ENCODE results near the gene FNBP1.
A peak's percentile ranks its signal among the peaks of the same experiment; 100 is the strongest.

FNBP1 gene

DNA sequence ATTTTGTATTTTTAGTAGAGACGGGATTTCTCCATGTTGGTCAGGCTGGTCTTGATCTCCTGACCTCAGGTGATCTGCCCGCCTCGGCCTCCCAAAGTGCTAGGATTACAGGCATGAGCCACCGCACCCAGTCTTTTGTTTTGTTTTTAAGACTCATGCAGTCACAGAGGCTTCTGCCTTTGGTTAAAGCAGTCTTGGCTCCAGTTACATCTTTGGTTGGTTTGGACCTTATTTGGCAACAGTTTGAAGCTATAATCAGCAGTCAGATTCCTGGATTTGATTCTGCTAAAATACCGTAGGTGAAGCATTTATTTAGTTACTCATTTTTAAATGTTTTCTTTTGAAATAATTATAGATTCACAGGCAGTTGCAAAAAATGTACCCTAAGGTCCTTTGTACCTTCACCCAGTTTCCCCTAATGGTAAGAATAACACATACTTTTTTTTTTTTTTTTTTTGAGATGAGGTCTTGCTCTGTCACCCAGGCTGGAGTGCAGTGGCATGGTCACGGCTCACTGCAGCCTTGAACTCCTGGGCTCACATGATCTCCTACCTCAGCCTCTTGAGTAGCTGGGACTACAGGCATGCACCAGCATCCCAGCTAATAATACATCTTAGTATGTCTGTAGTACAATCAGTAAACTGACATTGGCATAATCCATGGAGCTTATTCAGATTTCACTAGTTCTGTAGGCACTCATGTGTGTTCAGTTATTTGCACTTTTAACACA lies 192.0 kb downstream of the FNBP1 start:
- DNase-seq: no peak

DNA sequence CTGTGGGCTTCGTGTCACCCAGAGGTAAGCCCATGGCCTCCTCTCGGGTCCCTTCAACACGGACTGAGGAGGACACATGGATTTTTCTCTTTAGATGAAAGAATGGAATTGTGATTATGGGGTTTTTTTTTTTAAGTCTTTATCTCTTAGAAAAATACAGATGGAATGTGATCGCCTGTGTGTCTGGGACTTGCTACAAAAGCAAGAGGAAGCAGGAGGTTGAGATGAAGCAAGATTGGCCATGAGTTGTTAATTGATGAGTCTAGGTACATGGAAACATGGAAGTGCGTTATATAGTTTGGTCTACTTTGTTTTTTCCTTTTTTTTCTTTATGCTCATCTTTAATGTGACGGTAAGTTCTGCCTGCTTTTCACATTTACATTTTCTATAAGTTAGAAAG lies 193.1 kb downstream of the FNBP1 start:
- no peak for DNase-seq

DNA sequence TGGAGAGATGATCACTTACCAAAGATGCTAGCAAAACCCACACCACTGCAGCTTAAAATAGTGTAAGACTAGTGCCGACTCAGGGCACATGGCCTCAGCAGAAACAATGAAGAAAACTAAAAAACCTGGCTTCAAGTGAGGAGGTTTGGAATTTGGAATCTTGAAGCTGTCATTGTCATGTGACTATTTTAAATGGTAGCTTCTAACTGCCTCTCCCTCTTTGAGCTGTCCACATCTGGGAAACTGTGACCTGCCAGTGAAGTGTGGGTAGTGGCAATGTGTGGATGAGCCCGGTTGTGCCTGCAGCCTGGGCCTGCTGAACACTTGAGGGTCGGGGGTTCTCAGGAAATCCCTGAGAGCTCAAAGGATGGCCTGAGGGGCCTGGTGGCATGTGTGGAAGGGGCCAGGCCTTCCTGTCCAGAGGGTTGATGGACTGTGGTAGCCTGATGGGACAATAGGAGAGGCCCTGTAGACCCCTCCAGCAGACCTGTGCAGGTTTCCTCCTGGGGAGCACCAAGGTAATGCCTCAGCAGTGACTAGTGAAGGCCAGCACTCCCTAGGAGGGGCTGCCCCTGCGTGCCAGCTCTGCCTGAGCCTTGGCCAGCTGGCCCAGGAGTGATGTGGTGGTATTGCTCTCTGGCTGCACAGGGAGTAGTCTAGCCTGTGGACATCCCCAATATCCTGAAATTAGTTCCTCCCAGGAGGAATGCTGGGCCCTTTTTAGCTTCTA lies 194.1 kb downstream of the FNBP1 start:
- no peak for DNase-seq

DNA sequence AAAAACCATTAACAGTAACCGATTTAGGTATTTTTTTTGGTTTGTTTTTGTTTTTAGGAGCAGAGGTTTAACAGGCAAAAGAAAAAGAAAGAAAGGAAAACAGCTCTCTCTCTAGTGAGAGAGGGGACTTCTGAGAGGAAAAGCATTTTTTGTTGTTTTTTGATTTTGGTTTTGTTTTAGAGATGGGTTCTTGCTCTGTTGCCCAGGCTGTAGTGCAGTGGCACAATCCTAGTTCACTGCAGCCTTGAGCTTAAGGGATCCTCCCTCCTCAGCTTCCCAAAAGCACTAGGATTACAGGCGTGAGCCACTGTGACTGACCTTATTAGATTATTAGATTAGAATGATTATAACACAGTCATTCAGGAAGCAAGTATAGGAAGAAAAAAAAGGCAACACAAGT lies 197.6 kb downstream of the FNBP1 start:
- no peak for DNase-seq

GRCh38 chr9:129841071-129841470 lies 201.9 kb downstream of the FNBP1 start:
- no peak for DNase-seq

DNA sequence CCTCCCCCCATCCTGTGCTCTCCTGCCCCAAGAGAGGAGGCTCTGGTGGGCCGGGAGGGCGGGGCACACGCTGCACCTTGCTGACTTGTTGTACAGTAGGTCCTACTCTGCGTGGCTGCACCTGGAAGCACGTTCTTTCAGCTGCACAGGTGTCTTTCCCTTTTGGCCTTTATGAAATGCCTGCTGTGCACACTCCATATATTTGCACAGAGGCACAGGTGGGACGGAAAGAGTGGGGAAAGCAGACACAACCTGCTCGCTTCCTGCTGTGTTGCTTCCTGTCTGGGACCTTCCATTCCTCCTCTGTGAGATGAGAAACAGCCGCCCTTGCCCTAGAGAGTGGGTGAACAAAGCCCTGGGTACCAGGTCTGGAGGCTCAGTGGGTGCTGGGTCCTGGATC lies 203.0 kb downstream of the FNBP1 start:
- DNase-seq: peak; percentile 44

DNA sequence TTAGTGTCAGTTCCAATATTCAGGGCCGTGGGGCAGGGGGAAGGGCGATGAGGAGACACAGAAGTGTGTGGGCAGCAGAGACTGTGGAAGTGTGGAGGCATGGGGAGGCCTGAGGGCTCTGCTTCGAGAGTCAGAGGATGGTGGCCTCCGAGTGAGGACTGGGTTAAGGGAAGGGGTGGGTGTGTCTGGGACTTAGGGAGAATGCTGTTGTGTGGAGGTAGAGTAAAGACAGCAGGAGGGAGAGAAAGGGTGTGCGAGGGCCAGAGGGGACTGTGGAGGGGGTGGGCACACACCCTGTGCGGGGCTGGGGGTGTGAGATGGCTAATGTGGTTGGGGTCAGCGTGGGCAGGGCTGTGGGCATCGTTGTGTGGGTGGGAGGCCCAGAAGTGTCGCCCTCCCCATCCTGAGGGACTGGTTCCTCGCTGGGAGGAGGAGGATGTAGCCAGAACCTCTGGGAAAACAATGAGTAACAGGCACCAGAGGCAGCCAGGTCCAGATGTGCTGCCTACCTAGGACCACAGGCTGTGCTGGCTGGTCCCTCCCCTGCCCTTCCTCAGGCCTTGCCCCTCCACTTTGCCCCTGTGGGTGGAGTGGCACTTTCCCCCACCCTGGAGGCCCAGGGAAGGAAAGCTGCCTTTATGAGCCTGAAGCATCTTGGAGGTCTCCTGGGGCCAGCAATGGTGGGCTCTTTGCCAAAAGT lies 203.5 kb downstream of the FNBP1 start:
- no peak for DNase-seq

- no peak for DNase-seq
These were observed 204.2 kb downstream of the FNBP1 start for GRCh38 chr9:129838707-129839259.
